COLO829 (cell line): ENCODE data around the gene SHF.

ENCODE experiments used
- DNase-seq: peaks from one replicate; pipeline ENCODE4 v3.0.0; 2012; ENCODE audit warnings: low spot score

The SHF gene

DNA sequence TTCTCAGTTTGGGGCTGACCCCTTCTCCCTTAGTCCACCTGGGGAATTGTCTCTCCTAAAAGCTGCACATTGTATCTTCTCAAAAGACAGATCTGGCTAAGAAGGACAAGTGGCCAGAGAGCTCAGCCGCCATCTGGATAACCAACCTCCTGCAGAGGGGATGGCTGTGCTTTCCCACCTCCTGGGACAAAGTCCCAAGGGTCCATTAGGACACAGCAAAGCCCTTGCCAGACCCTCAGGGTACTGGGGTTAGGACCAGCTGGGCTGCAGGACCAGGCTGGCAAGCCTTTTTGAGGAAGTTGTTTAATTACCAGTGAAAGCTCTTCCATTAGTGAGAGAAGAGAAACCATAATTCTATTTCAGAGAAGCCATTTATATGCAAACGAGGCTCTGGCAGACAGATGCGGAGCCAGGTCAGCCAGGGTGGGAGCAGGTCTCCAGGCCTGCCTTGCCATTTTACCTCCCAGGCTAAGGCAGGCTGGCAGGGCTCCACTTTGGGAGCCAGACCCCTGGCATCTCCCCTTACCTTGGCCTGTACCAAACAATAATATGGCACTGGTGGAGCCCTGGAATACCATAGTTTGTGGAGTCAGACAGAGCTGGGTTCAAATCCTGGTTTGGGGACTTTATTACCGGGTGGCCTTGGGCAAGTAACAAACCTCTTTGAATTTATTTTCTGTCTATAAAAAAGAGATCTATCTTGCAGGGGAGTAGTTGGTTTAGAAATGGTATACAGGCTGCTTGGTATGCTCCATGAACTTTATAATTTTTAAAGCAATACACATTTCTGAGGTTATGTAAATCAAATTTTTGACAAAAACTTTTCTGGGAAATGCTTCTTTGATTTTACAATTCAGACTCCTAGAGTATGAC is 17.9 kb downstream of the SHF start:
- DNase-seq: no peak

GRCh38 chr15:45168751-45169551 is 18.8 kb downstream of the SHF start:
- no peak for DNase-seq

DNA sequence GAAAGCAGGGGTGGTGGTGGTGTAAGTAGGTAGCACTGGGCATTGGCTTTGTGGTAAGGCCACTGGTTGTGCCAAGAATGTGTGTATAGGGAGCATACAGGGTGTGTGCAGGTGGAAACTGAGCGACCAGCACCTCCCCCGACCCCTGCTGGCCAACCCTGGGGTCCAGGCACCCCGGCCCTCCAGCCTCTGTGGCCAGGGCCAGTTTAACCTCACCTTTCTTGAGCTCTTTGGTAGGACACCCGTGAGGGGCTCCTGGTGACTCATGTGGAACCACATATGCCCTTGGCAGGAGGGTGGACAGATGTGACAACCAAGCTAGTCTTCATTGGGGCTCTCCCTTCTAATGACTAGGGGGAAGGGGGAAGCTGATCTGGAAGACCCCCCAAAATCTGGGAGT is 19.5 kb downstream of the SHF start:
- no peak for DNase-seq

DNA sequence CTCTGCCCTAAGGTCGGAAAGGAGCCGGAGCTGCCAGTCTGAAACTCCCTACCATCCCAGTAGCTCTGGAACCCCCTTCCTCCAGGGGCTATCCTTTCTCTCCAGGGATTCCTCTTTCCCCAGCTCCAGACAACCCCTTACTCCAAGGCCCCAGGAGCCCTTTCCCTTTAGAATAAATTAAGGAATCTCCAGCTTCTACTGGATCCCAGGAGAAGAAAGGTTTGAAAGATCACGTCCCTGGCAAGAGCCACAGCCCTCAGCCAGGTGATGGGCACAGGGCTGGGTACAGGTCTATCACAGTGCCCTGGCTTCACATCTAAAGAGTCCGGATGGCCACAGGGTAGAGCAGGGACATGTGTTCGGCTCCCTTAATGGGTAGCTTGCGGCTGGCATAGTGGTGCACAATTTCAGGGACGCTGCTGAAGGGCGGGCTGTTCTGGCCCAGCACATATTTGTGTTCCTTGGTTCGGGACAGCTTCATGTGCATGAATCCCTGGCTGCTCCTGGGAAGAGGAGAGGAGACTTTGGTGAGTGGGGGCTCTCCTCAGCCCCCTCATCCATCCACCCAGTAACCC is 20.0 kb downstream of the SHF start:
- DNase-seq: no peak

GRCh38 chr15:45166834-45167630 is 20.7 kb downstream of the SHF start:
- peak; percentile 38 for DNase-seq

DNA sequence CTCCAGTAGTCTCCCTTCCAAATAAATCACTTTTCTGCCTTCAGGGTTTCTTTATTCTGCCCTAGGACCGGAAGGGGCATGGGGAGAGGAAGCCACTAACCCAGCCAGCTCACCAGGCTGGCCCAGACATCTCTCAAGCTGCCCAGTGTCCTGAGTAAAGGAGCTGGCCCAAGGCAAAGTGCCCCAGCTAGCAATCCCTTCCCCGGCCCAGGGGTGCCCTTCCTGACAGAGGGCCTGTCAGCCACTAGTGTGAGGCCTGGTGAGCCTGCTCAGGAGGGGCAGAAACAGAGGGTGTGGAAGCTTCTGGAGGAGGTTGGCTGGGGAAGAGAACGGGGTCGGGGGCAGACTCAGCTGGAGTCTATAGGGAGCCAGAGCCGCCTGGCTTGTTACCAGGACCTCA is 22.2 kb downstream of the SHF start:
- no peak for DNase-seq

DNA sequence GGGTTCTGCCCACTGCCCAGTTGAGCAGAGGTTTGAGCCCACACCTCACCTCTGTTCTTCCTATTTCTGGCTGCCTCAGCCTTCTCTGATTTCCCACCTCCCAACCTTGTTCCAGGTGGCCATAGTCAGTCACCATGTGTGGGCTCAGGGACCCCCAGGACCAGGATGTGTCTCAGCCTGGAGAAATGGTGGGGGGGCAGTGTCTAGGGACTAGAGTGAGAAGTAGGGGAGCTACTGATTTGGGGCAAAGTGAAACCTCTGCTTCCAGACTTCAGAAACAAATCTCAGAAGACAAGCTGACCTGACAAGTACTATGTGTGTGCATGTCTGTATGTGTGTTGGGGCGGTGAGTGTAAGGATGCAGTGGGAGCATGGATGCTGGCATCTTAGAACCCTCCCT is 22.9 kb downstream of the SHF start:
- DNase-seq: no peak

- DNase-seq: no peak
These were observed 24.3 kb downstream of the SHF start for GRCh38 chr15:45163508-45163856.

GRCh38 chr15:45162771-45163507 is 24.8 kb downstream of the SHF start:
- DNase-seq: peak; percentile 84

- no peak for DNase-seq
These were observed 26.1 kb downstream of the SHF start for GRCh38 chr15:45161666-45162065.

DNA sequence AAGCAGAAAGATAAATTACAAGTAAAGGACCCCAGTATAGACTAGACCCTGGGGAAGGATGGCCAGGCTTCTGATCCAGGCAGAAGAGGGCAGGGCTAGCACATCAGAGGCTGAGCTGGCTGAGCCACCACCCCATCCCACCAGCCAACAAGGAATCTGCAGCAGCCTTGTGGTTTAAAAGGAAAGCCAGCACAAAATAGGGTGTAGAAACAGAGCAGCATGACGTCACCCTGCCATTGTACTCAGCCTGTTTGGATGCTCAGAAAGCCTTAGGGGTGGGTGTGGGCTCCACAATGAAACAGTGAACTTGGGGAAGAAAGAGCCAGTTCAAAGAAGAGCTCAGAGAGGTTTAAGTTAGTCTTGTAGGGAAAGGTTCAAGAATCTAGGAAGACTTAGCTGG is 29.8 kb downstream of the SHF start:
- no peak for DNase-seq

DNA sequence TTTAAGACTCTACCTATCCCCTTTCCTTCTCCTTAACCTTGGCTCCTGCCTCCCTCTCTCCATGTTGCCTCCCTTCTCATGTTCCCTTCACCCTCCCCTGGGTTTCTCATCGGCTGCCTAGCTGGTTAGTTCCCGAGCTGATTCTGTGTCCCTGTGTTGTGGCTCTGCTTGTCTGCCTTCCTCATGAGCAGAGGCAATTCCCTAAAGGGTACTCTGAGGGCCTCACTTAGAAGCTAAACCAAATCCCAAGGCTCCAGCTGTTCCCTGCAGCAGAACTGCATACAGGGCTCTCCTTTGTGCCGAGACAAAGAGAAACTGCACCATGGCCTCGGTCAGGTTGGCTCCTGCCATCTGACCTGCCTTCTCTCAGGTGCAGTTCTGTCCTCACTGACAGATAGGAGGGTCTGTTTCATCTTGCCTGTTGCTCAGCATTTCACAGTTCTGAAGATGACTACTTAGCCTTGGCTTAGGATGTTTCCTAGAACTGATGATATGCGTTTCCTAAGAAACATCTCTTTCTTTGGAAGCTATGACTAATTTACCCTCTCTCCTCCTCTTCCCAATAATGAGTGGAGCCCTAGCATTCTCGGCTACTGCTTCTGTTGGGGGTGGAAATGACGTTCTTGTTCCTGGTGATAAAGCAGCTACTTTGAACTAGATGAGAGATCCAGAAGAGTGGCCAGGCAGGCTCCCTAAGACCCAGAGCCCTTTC is 30.9 kb downstream of the SHF start:
- peak; percentile 10 for DNase-seq

DNA sequence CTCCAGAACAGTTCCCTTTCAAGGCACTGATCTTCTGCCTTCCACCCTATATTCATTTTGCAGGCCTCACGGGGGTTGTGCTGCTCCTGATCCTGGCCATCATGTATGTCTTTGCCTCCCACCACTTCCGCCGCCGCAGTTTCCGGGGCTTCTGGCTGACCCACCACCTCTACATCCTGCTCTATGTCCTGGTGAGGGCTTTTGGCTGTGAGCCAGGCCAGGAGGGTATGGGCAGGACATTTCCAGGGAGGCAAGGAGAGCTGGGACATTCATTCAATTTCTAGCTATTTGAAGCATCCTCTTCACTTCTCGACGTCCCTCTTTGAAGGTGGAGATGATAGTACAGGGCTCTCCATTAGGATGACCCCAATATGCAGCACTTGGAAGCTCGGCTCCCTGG is 32.0 kb downstream of the SHF start:
- no peak for DNase-seq

DNA sequence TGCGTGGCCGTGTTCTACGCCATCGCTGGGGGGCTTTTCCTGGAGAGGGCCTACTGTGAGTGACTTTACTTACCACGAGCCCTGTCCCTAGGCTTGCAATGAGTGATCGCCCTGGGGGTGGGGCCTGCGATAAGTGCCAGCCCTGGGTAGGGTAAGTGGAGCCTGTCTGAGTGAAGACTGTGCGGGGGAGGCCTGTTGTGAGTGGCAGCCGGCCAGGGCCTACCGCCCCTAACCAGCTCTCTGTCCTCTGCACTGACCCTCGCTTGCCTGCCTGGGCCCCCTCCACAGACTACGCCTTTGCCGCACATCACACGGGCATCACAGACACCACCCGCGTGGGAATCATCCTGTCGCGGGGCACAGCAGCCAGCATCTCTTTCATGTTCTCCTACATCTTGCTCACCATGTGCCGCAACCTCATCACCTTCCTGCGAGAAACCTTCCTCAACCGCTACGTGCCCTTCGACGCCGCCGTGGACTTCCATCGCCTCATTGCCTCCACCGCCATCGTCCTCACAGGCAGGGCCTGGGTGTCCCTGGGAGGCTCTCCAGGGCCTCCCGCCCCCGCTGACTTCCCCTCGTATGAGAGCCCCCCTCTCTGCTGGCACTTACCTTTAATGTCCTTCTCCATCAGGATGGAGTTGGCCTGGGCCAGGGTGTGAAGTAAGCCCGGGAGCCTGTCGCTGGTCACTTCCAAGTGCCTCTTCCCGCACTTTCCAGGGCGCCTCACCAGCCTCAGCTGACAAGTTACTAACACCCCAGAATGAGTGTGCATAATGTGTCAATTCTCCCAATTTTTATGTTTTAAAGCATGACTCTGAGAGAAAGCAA is 35.6 kb downstream of the SHF start:
- no peak for DNase-seq

DNA sequence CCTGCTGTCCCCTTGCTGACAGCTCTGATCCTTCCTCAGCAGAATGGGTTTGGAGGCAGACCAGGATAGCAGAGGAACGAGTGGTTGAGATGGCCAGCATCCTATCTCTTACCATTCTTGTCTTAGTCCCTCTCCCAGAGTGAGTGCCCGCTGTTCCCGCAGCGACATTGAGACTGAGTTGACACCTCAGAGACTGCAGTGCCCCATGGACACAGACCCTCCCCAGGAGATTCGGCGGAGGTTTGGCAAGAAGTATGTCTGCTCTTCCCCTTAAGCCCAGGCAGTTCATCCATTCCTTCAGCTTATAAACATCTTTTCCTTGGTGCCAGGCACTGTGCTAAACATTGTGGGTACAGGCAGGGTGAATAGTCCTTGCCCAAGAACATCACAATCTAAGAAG is 36.8 kb downstream of the SHF start:
- DNase-seq: no peak

DNA sequence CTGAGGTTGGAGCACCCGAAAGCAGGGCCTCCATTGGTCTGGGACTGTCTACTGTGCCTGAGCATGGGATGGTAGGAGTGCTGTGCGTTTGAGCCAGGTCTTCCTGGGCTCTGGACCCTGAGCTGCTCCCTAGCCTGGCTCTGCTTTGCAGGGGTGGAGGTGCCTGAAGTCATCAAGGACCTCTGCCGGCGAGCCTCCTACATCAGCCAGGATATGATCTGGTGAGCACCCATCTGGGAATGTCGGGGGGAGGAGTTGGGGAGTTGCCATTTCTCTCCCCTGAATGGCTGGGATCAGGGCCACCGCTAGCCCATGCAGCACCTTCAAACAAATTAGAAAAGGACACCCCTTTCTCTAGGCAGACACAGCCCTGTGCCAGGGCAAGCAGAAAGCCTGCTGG is 37.3 kb downstream of the SHF start:
- no peak for DNase-seq

DNA sequence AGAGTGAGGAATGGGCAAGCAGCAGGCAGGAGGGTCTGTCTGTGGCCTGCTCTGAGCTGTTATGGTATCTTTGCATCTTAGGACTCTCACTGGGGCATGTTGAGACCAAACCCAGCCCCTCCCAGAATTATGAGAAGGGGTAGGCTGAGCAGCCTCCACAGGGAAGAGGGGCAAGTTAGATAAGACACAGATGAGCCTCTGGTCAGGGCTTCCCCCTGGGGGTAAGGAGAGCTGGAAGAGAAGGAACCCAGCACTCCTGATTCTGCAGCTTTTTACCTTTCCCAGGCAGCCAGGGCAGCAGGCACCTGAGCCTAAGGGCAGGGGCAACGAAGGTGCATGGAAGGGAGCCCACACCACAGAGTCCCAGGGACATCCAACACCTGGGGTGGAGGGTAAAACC is 38.7 kb downstream of the SHF start:
- DNase-seq: no peak

DNA sequence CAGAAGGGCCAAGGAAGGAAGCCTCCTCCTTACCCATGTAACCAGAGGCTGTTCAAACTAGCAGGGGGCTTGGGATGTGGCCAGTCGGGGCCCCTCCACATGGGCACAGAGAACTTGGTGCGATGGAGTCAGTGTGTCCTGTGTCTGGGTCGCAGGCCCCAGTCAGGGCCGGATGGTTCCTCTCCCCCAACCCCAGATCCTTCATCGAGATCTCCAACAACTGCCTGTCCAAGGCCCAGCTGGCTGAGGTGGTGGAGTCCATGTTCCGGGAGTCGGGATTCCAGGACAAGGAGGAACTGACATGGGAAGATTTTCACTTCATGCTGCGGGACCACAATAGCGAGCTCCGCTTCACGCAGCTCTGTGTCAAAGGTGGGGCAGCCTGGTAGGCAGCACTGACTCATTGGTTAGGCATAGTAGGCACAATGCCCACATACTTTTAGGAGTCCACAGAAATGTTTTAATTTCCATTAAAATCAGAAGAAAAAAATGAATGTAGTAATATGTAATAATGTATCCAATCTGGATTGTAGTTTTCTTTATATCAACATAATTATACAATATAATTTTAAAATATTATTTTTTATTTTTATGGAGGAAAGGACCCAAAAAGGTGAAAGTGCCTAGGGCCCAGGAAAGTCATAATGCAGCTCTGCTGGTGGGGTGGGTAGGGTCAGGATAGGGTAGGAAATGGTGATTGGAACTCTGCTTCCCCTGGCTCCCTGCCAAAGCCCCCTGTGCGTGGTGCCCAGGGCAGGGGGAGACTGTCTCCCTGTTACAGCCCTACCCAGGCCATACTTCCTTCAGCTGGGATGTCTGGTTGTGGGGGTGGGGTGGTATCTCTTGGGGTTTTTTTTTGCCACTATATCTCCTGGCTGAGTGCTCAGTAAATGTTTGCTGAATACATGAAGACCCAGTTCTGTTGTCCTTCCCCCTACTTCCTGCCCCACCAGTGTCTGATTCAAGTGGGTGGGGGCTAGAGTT is 39.4 kb downstream of the SHF start:
- DNase-seq: no peak

GRCh38 chr15:45147606-45148005 is 40.2 kb downstream of the SHF start:
- DNase-seq: no peak
